GM21737 (cell line): Measurements from ENCODE around the gene NEK1.

Experiments used
- ATAC-seq: cut with Tn5 transposase; IDR thresholded peaks from one replicate; pipeline ENCODE4 v1.9.1; 2021; ENCODE audit warnings: mild to moderate bottlenecking, moderate library complexity; ENCODE audit not compliant: unreplicated experiment

Gene NEK1

GRCh38 chr4:169376421-169376820 is 236.0 kb downstream of the NEK1 start:
- ATAC-seq, result no peak

- ATAC-seq, result no peak
Observed at GRCh38 chr4:169372791-169373190, 239.6 kb downstream of the NEK1 start.

- ATAC-seq, result no peak
Observed at GRCh38 chr4:169369634-169370033, 242.7 kb downstream of the NEK1 start.

- no peak for ATAC-seq
Observed at GRCh38 chr4:169367826-169368225, 244.6 kb downstream of the NEK1 start.

- ATAC-seq, result no peak
Observed at GRCh38 chr4:169366821-169367220, 245.6 kb downstream of the NEK1 start.

- no peak for ATAC-seq
Observed at GRCh38 chr4:169362607-169363006, 249.8 kb downstream of the NEK1 start.

GRCh38 chr4:169361756-169362155 is 250.6 kb downstream of the NEK1 start:
- ATAC-seq, result no peak

- ATAC-seq, result no peak
Observed at GRCh38 chr4:169359961-169360360, 252.4 kb downstream of the NEK1 start.

GRCh38 chr4:169352360-169352759 is 260.0 kb downstream of the NEK1 start:
- ATAC-seq, result no peak

- ATAC-seq, result no peak
Observed at GRCh38 chr4:169351872-169352271, 260.5 kb downstream of the NEK1 start.

GRCh38 chr4:169348541-169348940 is 263.8 kb downstream of the NEK1 start:
- ATAC-seq, result no peak

GRCh38 chr4:169346840-169347239 is 265.5 kb downstream of the NEK1 start:
- no peak for ATAC-seq

- ATAC-seq, result no peak
Observed at GRCh38 chr4:169345316-169345721, 267.1 kb downstream of the NEK1 start.
